PC-3 (cell line): ENCODE measurements around the gene SLC16A12. TPM values are rescaled to one million over a fixed set of nuclear protein-coding genes. Genes with fewer than 3 reads are reported as not detected.

ENCODE experiments used
- ATAC-seq: fragments of 200-7000 bp; cut with Tn5 transposase; 2 replicates; pipeline ENCODE4 v1.9.1; 2020; ENCODE audit warnings: mild to moderate bottlenecking, moderate library complexity
- BruUV-seq: library from RNA; stranded (reverse); fragments of 400-500 nt; replicated peaks from 2 replicates; lab custom pipeline; 2021; lab: Mats Ljungman, UMichigan
- CTCF ChIA-PET: fragments of 300-600 bp; sonication (Branson Sonifier 250); formaldehyde crosslinking; loops from one replicate; lab custom pipeline; 2022; ENCODE audit warnings: antibody characterized with exemption; lab: Charles Lee
- POLR2A ChIA-PET: fragments of 300-600 bp; sonication (Branson Sonifier 250); formaldehyde crosslinking; loops from one replicate; lab custom pipeline; 2022; ENCODE audit warnings: antibody characterized with exemption; ENCODE audit not compliant: unreplicated experiment; lab: Charles Lee
- DNase-seq: peaks from one replicate; pipeline ENCODE4 v3.0.0-alpha.2; 2015
- H2AFZ ChIP-seq: fragments of 300-600 bp; sonication (generic); 2 replicates; pipeline ENCODE4 v1.6.0; 2016; ENCODE audit warnings: antibody characterized with exemption, low read length
- H3F3A ChIP-seq: fragments of 300-600 bp; sonication (generic); one replicate; pipeline ENCODE4 v1.6.0; 2017; ENCODE audit warnings: antibody characterized with exemption, low read length, control low read depth, mild to moderate bottlenecking; ENCODE audit not compliant: unreplicated experiment
- H3K27ac ChIP-seq: fragments of 300-600 bp; sonication (generic); 2 replicates; pipeline ENCODE4 v1.5.1; 2016; ENCODE audit warnings: mild to moderate bottlenecking, low read length
- H3K27me3 ChIP-seq: fragments of 300-600 bp; sonication (generic); 2 replicates; pipeline ENCODE4 v1.6.1; 2016; ENCODE audit warnings: low read length, mixed read lengths
- H3K36me3 ChIP-seq: fragments of 300-600 bp; sonication (generic); 2 replicates; pipeline ENCODE4 v1.6.1; 2016; ENCODE audit warnings: low read depth, mixed run types, low read length, mixed read lengths
- H3K4me1 ChIP-seq: fragments of 300-600 bp; sonication (generic); 2 replicates; pipeline ENCODE4 v1.5.1; 2016; ENCODE audit warnings: low read length; ENCODE audit not compliant: insufficient read depth
- H3K4me2 ChIP-seq: fragments of 300-600 bp; sonication (generic); 2 replicates; pipeline ENCODE4 v1.6.0; 2016; ENCODE audit warnings: low read length
- H3K4me3 ChIP-seq: fragments of 300-600 bp; sonication (generic); 2 replicates; pipeline ENCODE4 v1.5.1; 2016; ENCODE audit warnings: mild to moderate bottlenecking, low read length, mixed read lengths
- H3K79me2 ChIP-seq: fragments of 300-600 bp; sonication (generic); 2 replicates; pipeline ENCODE4 v1.6.1; 2017; ENCODE audit warnings: low read length, mixed read lengths
- H3K9ac ChIP-seq: fragments of 300-600 bp; sonication (generic); 2 replicates; pipeline ENCODE4 v1.6.0; 2016; ENCODE audit warnings: mild to moderate bottlenecking, low read length
- H3K9me2 ChIP-seq: fragments of 300-600 bp; sonication (generic); replicated peaks from 2 replicates; pipeline ENCODE4 v1.6.1; 2016; ENCODE audit warnings: mixed run types, low read length, mixed read lengths
- H3K9me3 ChIP-seq: fragments of 300-600 bp; sonication (generic); 2 replicates; pipeline ENCODE4 v1.6.1; 2016; ENCODE audit warnings: low read length, mixed read lengths
- H4K20me1 ChIP-seq: fragments of 300-600 bp; sonication (generic); 2 replicates; pipeline ENCODE4 v1.6.1; 2016; ENCODE audit warnings: low read length, mixed read lengths
- EZH2 ChIP-seq: fragments of 300-600 bp; sonication (generic); IDR thresholded peaks from one replicate; pipeline ENCODE4 v1.6.1; 2017; ENCODE audit warnings: antibody characterized with exemption, mild to moderate bottlenecking, low read length; ENCODE audit not compliant: unreplicated experiment
- EZH2phosphoT487 ChIP-seq: fragments of 300-600 bp; sonication (generic); IDR thresholded peaks from 2 replicates; pipeline ENCODE4 v1.6.1; 2018; ENCODE audit warnings: mild to moderate bottlenecking, antibody characterized with exemption, low read length, borderline replicate concordance
- intact Hi-C: fragments of 100-400 bp; cut with micrococcal nuclease; formaldehyde crosslinking; loops from 2 replicates; pipeline ENCODE4 v1.9.0; 2023
- total RNA-seq: library from RNA; depleted of rRNA; stranded (reverse); fragments of >200 nt; gene quantifications from 2 replicates; pipeline ENCODE4 v1.2.3, GENCODE V29; 2014
- TF ChIP-seq, protein P1 (sequence below): fragments of 300-600 bp; sonication (generic); conservative IDR thresholded peaks from 2 replicates; pipeline ENCODE4 v1.5.1; 2017; ENCODE audit warnings: antibody characterized with exemption, low read depth, mild to moderate bottlenecking, low read length

Gene SLC16A12
- total RNA-seq, 1 experiment from 2014 or later: not detected

- no peaks in the 10 kb centered on the region for H3K9me2 ChIP-seq
- no peaks in the 10 kb centered on the region for H4K20me1 ChIP-seq
- H3K4me3 ChIP-seq: no peak overlapping the region
- no peaks in the 10 kb centered on the region for H3K27me3 ChIP-seq
- H3K9ac ChIP-seq: no peak overlapping the region
- H3F3A ChIP-seq: no peaks in the 10 kb centered on the region
- H3K4me2 ChIP-seq: no peak overlapping the region
- no peaks in the 10 kb centered on the region; the same call in 1 of the 2 replicates for H3K4me1 ChIP-seq
- no peak for ATAC-seq
- H2AFZ ChIP-seq: no peak overlapping the region
- no peak overlapping the region for H3K27ac ChIP-seq
- ChIA-PET CTCF (no interaction called here), POLR2A (no interaction called here)
- H3K79me2 ChIP-seq: no peaks in the 10 kb centered on the region
- no peak for DNase-seq
- intact Hi-C loops: no loop called here
- H3K9me3 ChIP-seq: no peaks in the 10 kb centered on the region
- no TSS peak for BruUV-seq
- H3K36me3 ChIP-seq: no peaks in the 10 kb centered on the region
- TF ChIP-seq, protein P1, sequence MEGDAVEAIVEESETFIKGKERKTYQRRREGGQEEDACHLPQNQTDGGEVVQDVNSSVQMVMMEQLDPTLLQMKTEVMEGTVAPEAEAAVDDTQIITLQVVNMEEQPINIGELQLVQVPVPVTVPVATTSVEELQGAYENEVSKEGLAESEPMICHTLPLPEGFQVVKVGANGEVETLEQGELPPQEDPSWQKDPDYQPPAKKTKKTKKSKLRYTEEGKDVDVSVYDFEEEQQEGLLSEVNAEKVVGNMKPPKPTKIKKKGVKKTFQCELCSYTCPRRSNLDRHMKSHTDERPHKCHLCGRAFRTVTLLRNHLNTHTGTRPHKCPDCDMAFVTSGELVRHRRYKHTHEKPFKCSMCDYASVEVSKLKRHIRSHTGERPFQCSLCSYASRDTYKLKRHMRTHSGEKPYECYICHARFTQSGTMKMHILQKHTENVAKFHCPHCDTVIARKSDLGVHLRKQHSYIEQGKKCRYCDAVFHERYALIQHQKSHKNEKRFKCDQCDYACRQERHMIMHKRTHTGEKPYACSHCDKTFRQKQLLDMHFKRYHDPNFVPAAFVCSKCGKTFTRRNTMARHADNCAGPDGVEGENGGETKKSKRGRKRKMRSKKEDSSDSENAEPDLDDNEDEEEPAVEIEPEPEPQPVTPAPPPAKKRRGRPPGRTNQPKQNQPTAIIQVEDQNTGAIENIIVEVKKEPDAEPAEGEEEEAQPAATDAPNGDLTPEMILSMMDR: no peak
These were observed 22.2 kb downstream of the SLC16A12 start for GRCh38 chr10:89513206-89513605.

GRCh38 chr10:89505640-89506275 lies 29.6 kb downstream of the SLC16A12 start:
- no peak for ATAC-seq
- POLR2A ChIA-PET: no interaction called here
- 0 out of 2 replicates have a peak, but pooled peaks cover 10% of the 10 kb centered on the region for H3K4me1 ChIP-seq

DNA sequence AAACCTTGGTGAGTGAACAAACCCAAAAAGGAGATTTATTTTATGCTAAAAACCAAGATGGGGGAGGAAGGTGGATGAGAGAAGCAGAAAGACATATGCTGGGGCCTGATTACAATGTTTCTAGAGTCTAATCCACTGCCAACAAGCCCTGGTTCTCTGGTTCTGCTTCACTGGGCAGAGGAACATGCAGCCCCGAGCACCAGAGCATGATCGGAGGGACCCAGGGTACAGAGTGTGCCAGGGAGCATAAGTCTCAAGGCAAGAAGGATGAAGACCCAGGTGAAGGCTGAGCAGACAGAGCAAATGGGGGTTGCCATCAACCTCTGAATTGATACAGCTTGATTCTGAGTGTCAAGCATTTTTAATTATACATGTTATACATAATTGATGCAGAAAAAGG lies 30.7 kb downstream of the SLC16A12 start:
- Histone ChIP-seq H2AFZ (no peak overlapping the region), H3K9ac (no peak overlapping the region), H3K9me3 (no peaks in the 10 kb centered on the region), H3K4me1 (0 out of 2 replicates have a peak, but pooled peaks cover 10% of the 10 kb centered on the region), H3K4me2 (no peak overlapping the region), H3K36me3 (no peaks in the 10 kb centered on the region), H4K20me1 (no peaks in the 10 kb centered on the region), H3K27me3 (no peaks in the 10 kb centered on the region), H3K27ac (no peak overlapping the region), H3K4me3 (no peak overlapping the region), H3K79me2 (no peaks in the 10 kb centered on the region), H3K9me2 (no peaks in the 10 kb centered on the region), H3F3A (no peaks in the 10 kb centered on the region)
- ChIA-PET CTCF (no interaction called here), POLR2A (no interaction called here)
- DNase-seq: no peak
- intact Hi-C loops: no loop called here
- BruUV-seq: no TSS peak
- no peak for ATAC-seq
- TF ChIP-seq, protein P1: no peak
- no peak for TF ChIP-seq EZH2phosphoT487
- no peak for TF ChIP-seq EZH2

More at GRCh38 chr10:89505640-89506275, 29.6 kb downstream of the SLC16A12 start:
- no peaks in the 10 kb centered on the region for H3K36me3 ChIP-seq
- H3K9me3 ChIP-seq: no peaks in the 10 kb centered on the region
- no peak for TF ChIP-seq EZH2phosphoT487
- TF ChIP-seq, protein P1: no peak
- TF ChIP-seq EZH2: no peak
- no peak overlapping the region for H3K9ac ChIP-seq
- no peaks in the 10 kb centered on the region for H3K27me3 ChIP-seq
- no peak overlapping the region for H3K4me3 ChIP-seq
- CTCF ChIA-PET: no interaction called here
- no peaks in the 10 kb centered on the region for H4K20me1 ChIP-seq
- H3K27ac ChIP-seq: no peak overlapping the region
- intact Hi-C loops: no loop called here
- no TSS peak for BruUV-seq
- no peaks in the 10 kb centered on the region for H3F3A ChIP-seq
- H3K9me2 ChIP-seq: no peaks in the 10 kb centered on the region
- H3K4me2 ChIP-seq: no peak overlapping the region
- H3K79me2 ChIP-seq: no peaks in the 10 kb centered on the region
- H2AFZ ChIP-seq: no peak overlapping the region
- DNase-seq: no peak
